HG03469 (cell line): ENCODE results near the gene CALM3.
"Not testable (repeated sequence)": the region's sequence is repeated elsewhere in the genome, so short reads cannot be mapped to it uniquely, and the experiment has no call there.

Source experiments
- ATAC-seq: cut with Tn5 transposase; IDR thresholded peaks from one replicate; pipeline ENCODE4 v1.9.1; 2021; ENCODE audit warnings: mild to moderate bottlenecking, moderate library complexity, moderate number of reproducible peaks; ENCODE audit not compliant: unreplicated experiment

CALM3 gene

GRCh38 chr19:46614114-46614722 is 13.1 kb downstream of the CALM3 start:
- no peak for ATAC-seq

- ATAC-seq, result no peak
Observed at GRCh38 chr19:46615966-46616365, 14.8 kb downstream of the CALM3 start.

GRCh38 chr19:46616631-46617322 is 15.6 kb downstream of the CALM3 start:
- ATAC-seq, result no peak

- ATAC-seq, result no peak
Observed at GRCh38 chr19:46617601-46618000, 16.5 kb downstream of the CALM3 start.

GRCh38 chr19:46618670-46619231 is 17.6 kb downstream of the CALM3 start:
- no peak for ATAC-seq

- ATAC-seq, result no peak
Observed at GRCh38 chr19:46620267-46620666, 19.1 kb downstream of the CALM3 start.

- ATAC-seq, result no peak
Observed at GRCh38 chr19:46620716-46621115, 19.6 kb downstream of the CALM3 start.

- ATAC-seq, result no peak
Observed at GRCh38 chr19:46621191-46622117, 20.3 kb downstream of the CALM3 start.

- no peak for ATAC-seq
Observed at GRCh38 chr19:46622118-46622446, 21.0 kb downstream of the CALM3 start.

GRCh38 chr19:46623915-46624502 is 22.9 kb downstream of the CALM3 start:
- ATAC-seq, result no peak

- no peak for ATAC-seq
Observed at GRCh38 chr19:46624958-46625661, 24.0 kb downstream of the CALM3 start, which contains the start of gene PTGIR. PTGIR (minus strand) TSS chr19:46625089; CDS start chr19:46624225, 864 bp downstream.

- no peak for ATAC-seq
Observed at GRCh38 chr19:46625731-46626130, 24.6 kb downstream of the CALM3 start.

GRCh38 chr19:46626446-46626845 is 25.3 kb downstream of the CALM3 start:
- ATAC-seq, result no peak

GRCh38 chr19:46628970-46629369 is 27.8 kb downstream of the CALM3 start:
- ATAC-seq, result not testable (repeated sequence)

GRCh38 chr19:46629546-46630025 is 28.5 kb downstream of the CALM3 start:
- no peak for ATAC-seq

GRCh38 chr19:46630586-46631205 is 29.6 kb downstream of the CALM3 start:
- ATAC-seq, result no peak

GRCh38 chr19:46631481-46631880 is 30.4 kb downstream of the CALM3 start:
- no peak for ATAC-seq

GRCh38 chr19:46633130-46633529 is 32.0 kb downstream of the CALM3 start:
- no peak for ATAC-seq

GRCh38 chr19:46634045-46634655 is 33.0 kb downstream of the CALM3 start:
- ATAC-seq, result peak; percentile 48
